Measurements from ENCODE around the gene DCC.
A peak's percentile ranks its signal among the peaks of the same experiment; 100 is the strongest.

- TF ChIP-seq POLR2A (IDR thresholded peaks at IDR 0.05) (no peak), CTCF (IDR thresholded peaks at IDR 0.05) (peak in 1 of 5 experiments; percentile 9)
Measured at GRCh38 chr18:52339891-52340371, at the start of gene DCC.

Data from tibial nerve (tissue), 3 donors.